Fibroblast of mammary gland (primary cell): ENCODE results near the gene NAT16.
"Not testable (repeated sequence)": the region's sequence is repeated elsewhere in the genome, so short reads cannot be mapped to it uniquely, and the experiment has no call there.

ENCODE experiments used
- DNase-seq: peaks from one replicate; pipeline ENCODE4 v3.0.0-alpha.2; 2010; ENCODE audit warnings: low read depth
- H3K4me3 ChIP-seq: 2 replicates; pipeline ENCODE4 v1.5.1; 2011; ENCODE audit warnings: low read depth, mild to moderate bottlenecking, low read length, moderate library complexity; ENCODE audit not compliant: control insufficient read depth
- TF ChIP-seq, protein P1 (sequence below): conservative IDR thresholded peaks from 2 replicates; pipeline ENCODE4 v1.5.1; 2011; ENCODE audit warnings: low read depth, low read length, inconsistent platforms; ENCODE audit not compliant: control insufficient read depth, insufficient read depth

The NAT16 gene

DNA sequence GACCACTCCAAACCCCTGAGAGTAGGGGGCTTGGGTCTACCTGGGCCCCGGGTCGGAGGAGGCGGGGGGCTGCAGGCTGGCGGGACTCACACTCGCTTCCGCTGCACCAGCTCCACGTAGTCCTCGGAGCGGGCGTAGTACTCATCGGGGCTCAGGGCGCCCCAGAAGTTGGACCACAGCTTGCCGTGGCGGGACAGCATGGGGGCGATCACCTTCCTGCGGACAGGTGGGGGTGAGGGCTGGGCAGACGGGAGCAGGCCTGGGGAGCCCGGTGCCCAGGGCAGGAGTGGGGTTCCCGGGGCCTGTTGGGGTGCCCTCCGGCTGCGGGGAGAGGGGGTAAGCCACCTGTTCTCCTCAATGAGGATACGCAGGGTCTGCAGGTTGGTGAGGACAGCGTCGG, 31.4 kb upstream of the NAT16 start:
- DNase-seq: no peak
- TF ChIP-seq, protein P1, sequence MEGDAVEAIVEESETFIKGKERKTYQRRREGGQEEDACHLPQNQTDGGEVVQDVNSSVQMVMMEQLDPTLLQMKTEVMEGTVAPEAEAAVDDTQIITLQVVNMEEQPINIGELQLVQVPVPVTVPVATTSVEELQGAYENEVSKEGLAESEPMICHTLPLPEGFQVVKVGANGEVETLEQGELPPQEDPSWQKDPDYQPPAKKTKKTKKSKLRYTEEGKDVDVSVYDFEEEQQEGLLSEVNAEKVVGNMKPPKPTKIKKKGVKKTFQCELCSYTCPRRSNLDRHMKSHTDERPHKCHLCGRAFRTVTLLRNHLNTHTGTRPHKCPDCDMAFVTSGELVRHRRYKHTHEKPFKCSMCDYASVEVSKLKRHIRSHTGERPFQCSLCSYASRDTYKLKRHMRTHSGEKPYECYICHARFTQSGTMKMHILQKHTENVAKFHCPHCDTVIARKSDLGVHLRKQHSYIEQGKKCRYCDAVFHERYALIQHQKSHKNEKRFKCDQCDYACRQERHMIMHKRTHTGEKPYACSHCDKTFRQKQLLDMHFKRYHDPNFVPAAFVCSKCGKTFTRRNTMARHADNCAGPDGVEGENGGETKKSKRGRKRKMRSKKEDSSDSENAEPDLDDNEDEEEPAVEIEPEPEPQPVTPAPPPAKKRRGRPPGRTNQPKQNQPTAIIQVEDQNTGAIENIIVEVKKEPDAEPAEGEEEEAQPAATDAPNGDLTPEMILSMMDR: no peak
- no peak overlapping the region for H3K4me3 ChIP-seq

DNA sequence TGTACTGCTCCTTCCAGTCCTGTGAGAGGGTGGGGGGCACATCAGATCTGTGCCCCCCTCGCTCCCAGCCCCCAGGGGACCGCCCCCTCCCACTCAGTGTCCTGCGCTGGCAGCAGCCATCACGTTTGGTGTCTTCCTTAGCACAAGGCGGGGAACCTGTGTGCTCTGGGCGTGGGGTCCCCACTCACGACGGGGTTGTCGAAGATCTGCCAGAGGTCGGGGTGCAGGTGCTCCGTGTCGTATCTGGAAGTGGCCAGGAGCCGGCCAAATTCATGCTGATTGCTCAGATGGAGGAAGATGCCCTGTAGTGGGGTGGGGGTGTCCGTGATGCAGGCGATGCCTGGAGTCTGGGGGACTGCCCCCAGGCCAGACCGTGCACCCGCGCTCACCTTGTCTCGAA, 30.1 kb upstream of the NAT16 start:
- no peak overlapping the region for H3K4me3 ChIP-seq
- TF ChIP-seq, protein P1: no peak
- DNase-seq: no peak

DNA sequence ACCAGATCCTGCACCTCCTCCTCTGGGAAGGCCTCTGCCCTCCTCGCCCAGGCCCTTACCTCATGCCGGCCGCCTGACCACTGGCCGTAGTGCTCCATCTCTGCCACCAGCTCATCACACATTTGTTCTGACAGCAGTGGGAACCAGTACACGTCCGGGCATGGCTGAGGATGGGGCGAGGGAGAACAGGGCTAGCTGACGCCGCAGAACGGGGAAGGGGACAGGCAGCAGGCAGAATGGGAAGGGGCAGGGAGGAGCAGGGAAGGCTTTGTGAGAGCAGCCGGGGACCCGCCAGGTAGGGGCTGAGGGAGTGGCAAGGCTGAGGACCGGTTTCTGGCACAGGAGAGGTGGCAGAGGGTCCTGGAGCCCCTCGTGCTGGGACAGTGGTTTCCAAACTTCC, 28.7 kb upstream of the NAT16 start:
- TF ChIP-seq, protein P1: no peak
- DNase-seq: no peak
- no peak overlapping the region for H3K4me3 ChIP-seq

DNA sequence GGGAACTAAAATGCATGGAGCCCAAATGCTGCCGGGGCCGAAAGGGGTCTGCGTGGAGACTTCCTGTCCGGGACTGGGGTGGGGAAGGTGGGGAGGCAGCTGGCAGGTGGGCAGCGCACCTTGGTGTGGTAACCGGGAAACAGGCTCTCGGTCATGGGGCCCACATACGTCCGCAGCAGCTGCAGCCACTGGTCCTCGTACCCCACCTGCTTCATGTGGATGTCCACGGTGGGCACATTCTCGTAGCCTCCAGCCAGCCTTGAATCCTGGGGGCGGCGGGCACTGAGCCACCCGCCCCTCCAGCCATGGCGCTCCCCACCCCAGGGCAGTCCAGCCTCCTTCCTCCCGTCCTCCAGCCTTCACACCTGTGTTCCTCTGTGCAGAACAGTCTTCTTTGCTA, 27.4 kb upstream of the NAT16 start:
- TF ChIP-seq, protein P1: no peak
- DNase-seq: no peak
- no peak overlapping the region for H3K4me3 ChIP-seq

DNA sequence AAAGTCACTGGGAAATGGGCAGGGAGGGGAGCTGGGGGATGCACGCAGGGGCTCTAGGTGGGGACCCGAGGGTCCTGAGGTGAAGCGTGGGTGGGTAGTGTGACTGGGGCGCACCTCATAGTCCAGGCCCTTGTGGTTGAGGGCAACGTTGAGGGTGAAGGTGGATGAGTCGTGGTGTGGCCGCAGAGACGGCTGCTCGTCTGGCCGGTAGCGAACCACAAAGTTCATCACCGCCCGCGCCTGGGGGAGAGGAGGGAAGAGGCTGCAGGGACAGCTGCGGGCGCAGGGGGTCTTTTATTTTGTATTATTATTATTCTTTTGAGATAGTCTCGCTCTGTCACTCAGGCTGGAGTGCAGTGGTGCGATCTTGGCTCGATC, 26.6 kb upstream of the NAT16 start:
- TF ChIP-seq, protein P1: no peak
- no peak for DNase-seq
- H3K4me3 ChIP-seq: no peak overlapping the region

DNA sequence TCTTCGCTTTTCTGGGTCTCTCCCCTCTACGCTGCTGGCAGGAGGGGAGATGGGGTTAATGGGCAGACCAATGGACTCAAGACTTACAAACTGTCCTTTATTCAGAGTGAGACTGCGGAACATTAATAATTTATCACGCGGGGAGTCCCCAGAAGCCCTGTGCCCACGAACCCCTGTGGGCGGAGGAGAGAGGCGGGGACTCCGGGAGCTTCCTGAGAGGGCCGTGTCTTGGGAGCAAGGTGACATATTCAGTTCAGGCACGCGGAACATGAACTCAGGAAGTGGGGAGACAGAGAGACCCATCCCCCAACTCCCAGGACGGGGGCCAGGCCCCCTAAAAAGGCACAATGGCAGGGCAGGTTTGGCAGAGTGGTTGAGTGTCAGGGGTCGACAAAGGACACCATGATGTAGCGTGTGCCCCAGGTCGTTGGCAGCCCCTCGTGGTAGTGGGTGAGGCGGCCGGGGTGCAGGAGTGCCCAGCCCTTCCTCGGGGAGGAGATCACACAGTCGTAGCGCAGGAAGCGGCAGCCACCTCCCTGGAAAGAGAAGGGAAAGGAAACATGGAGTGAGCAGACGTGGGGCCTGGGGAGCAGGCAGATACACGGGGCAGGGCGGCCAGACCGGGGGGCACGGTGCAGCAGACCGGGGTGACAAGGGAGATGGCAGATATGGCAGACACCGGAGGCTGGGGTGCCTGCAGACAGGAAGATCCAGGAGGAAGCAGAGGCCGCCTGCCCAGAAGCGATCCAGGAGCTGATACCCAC, 26.0 kb upstream of the NAT16 start:
- no peak overlapping the region for H3K4me3 ChIP-seq
- TF ChIP-seq, protein P1: no peak
- no peak for DNase-seq

DNA sequence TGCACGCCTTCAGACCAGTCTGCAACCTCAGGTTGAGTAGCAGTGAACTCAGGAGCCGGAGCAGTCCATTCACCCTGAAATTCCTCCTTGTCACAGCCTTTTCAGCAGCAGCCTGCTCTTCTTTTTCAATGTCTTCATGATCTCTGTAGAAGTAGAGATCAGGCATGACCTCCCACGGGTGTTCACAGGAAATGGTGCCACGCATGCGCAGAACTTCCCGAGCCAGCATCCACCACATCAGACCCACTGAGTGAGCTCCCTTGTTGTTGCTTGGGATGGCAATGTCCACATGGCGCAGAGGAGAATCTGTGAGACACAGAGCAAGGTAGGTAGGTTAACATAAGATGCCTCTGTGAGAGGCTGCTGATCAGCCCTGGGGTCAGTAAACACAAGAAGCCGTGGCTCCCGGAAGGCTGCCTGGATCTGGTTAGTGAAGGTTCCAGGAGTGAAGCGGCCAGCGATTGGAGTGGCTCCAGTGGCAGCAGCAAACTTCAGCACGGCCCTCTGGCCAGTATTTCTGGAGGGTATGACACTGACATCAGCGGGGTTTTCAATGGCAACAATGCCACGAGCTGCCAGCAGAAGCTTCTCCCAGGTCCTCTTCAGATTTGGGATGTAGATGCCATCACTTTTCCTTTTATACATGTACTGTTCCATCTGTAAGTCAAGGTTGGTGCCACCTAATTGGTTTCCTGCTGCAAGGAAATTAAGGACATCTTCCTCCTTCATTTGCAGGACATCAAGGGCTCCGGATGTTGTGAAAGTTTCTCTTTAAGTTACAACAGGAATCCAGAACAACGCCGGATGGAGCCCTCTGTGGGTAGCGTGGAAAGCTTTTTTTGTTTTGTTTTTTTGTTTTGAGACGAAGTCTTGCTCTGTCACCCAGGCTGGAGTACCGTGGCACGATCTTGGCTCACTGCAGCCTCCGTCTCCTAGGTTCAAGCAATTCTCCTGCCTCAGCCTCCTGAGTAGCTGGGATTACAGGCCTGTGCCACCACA, 23.9 kb upstream of the NAT16 start:
- not testable (repeated sequence) for H3K4me3 ChIP-seq, DNase-seq
